BLaER1 treated with 17β-estradiol and CSF1 and Interleukin-3, amounts not matched to agents 10 nM and 100 nM (cell line): ENCODE measurements around the gene TUBB.
A peak's percentile ranks its signal among the peaks of the same experiment; 100 is the strongest.

ENCODE experiments used
- H3K27ac ChIP-seq, 11 experiments: shearing (Covaris generic); formaldehyde crosslinking; 2 replicates each; pipeline ENCODE4 v1.8.1; 2022
- H3K27me3 ChIP-seq, 11 experiments: shearing (Covaris generic); formaldehyde crosslinking; 2 replicates each; pipeline ENCODE4 v1.8.1; 2022
- H3K36me3 ChIP-seq, 11 experiments: shearing (Covaris generic); formaldehyde crosslinking; 2 replicates each; pipeline ENCODE4 v1.8.1; 2022
- H3K4me1 ChIP-seq, 10 experiments: shearing (Covaris generic); formaldehyde crosslinking; 2 replicates each; pipeline ENCODE4 v1.8.1; 2022
- H3K4me2 ChIP-seq, 11 experiments: shearing (Covaris generic); formaldehyde crosslinking; 2 replicates each; pipeline ENCODE4 v1.8.1; 2022
- H3K4me3 ChIP-seq, 10 experiments: shearing (Covaris generic); formaldehyde crosslinking; 2 replicates each; pipeline ENCODE4 v1.8.1; 2022
- H3K9ac ChIP-seq, 11 experiments: shearing (Covaris generic); formaldehyde crosslinking; 2 replicates each; pipeline ENCODE4 v1.8.1; 2022
- H3K9me3 ChIP-seq, 11 experiments: shearing (Covaris generic); formaldehyde crosslinking; replicated peaks in 1 of 11; 2 replicates each; pipeline ENCODE4 v1.8.1; 2022
- H4K20me1 ChIP-seq, 11 experiments: shearing (Covaris generic); formaldehyde crosslinking; 2 replicates each; pipeline ENCODE4 v1.8.1; 2022
- Cebpa-rat ChIP-seq, 11 experiments: shearing (Covaris generic); IDR thresholded peaks; 2 replicates each; pipeline ENCODE4 v1.8.1; 2022

The TUBB gene

GRCh38 chr6:30681766-30682142 lies 38.4 kb upstream of the TUBB start:
- Histone ChIP-seq H3K36me3 (peaks cover 50 to 81% (median 78%) of the 10 kb centered on the region in 11 experiments), H3K9ac (peak overlapping the region; percentile 91 to 100 (median 99)), H3K27ac (peak overlapping the region; percentile 78 to 100 (median 99)), H3K4me1 (peaks cover 20 to 50% (median 45%) of the 10 kb centered on the region in 10 experiments), H3K4me3 (peak overlapping the region; percentile 83 to 100 (median 96)), H3K4me2 (peak overlapping the region; percentile 90 to 100 (median 98)), H3K9me3 (no peaks in the 10 kb centered on the region), H4K20me1 (peaks cover 67 to 91% (median 82%) of the 10 kb centered on the region in 11 experiments), H3K27me3 (no peaks in the 10 kb centered on the region)
- TF ChIP-seq Cebpa-rat (IDR thresholded peaks at IDR 0.05): no peak

- Histone ChIP-seq H3K27me3 (no peaks in the 10 kb centered on the region), H3K36me3 (peaks cover 43 to 74% (median 71%) of the 10 kb centered on the region in 11 experiments), H3K4me3 (peak overlapping the region; percentile 83 to 100 (median 96)), H3K4me2 (peak overlapping the region; percentile 90 to 100 (median 98)), H3K4me1 (peaks cover 15 to 44% (median 38%) of the 10 kb centered on the region in 10 experiments), H3K27ac (peak overlapping the region; percentile 78 to 100 (median 99)), H3K9ac (peak overlapping the region; percentile 91 to 100 (median 99)), H3K9me3 (no peaks in the 10 kb centered on the region), H4K20me1 (peaks cover 60 to 85% (median 75%) of the 10 kb centered on the region in 11 experiments)
- TF ChIP-seq Cebpa-rat (IDR thresholded peaks at IDR 0.05): no peak
These were observed 37.7 kb upstream of the TUBB start for GRCh38 chr6:30682143-30683117.

- Histone ChIP-seq H3K4me1 (peaks cover 5 to 40% (median 30%) of the 10 kb centered on the region in 10 experiments), H3K9ac (peak overlapping the region; percentile 91 to 100 (median 99)), H4K20me1 (peaks cover 51 to 75% (median 66%) of the 10 kb centered on the region in 11 experiments), H3K4me2 (peak overlapping the region; percentile 89 to 100 (median 95)), H3K9me3 (no peaks in the 10 kb centered on the region), H3K4me3 (peak overlapping the region; percentile 83 to 100 (median 96)), H3K27ac (peak overlapping the region; percentile 78 to 100 (median 99)), H3K27me3 (no peaks in the 10 kb centered on the region), H3K36me3 (peaks cover 34 to 65% (median 61%) of the 10 kb centered on the region in 11 experiments)
- no peak for TF ChIP-seq Cebpa-rat (IDR thresholded peaks at IDR 0.05)
These were observed 36.8 kb upstream of the TUBB start for GRCh38 chr6:30683183-30683979.

GRCh38 chr6:30683980-30684338 lies 36.2 kb upstream of the TUBB start:
- peaks cover 29 to 59% (median 56%) of the 10 kb centered on the region in 11 experiments; a peak in 20 of 22 replicates for H3K36me3 ChIP-seq
- H3K27ac ChIP-seq: peak overlapping the region; percentile 78 to 100 (median 99)
- H3K27me3 ChIP-seq: no peaks in the 10 kb centered on the region
- peak overlapping the region; percentile 89 to 100 (median 95) for H3K4me2 ChIP-seq
- peaks cover 6 to 41% (median 29%) of the 10 kb centered on the region in 10 experiments for H3K4me1 ChIP-seq
- H3K9ac ChIP-seq: peak overlapping the region; percentile 91 to 100 (median 99)
- H3K4me3 ChIP-seq: peak overlapping the region; percentile 83 to 100 (median 96)
- no peak for TF ChIP-seq Cebpa-rat (IDR thresholded peaks at IDR 0.05)
- peaks cover 45 to 69% (median 60%) of the 10 kb centered on the region in 11 experiments for H4K20me1 ChIP-seq
- H3K9me3 ChIP-seq: no peaks in the 10 kb centered on the region

- peak overlapping the region; percentile 91 to 100 (median 99) for H3K9ac ChIP-seq
- peak overlapping the region; percentile 91 to 100 (median 99) for H3K27ac ChIP-seq
- no peak for TF ChIP-seq Cebpa-rat (IDR thresholded peaks at IDR 0.05)
- H3K4me1 ChIP-seq: peaks cover 12 to 45% (median 32%) of the 10 kb centered on the region in 10 experiments
- H3K9me3 ChIP-seq: no peaks in the 10 kb centered on the region
- peaks cover 39 to 63% (median 54%) of the 10 kb centered on the region in 11 experiments for H4K20me1 ChIP-seq
- H3K27me3 ChIP-seq: no peaks in the 10 kb centered on the region
- H3K4me3 ChIP-seq: peak overlapping the region; percentile 83 to 100 (median 96)
- peak overlapping the region; percentile 90 to 100 (median 95) for H3K4me2 ChIP-seq
- H3K36me3 ChIP-seq: peaks cover 28 to 56% (median 51%) of the 10 kb centered on the region in 11 experiments; a peak in 20 of 22 replicates
These were observed 35.6 kb upstream of the TUBB start for GRCh38 chr6:30684386-30685156.

GRCh38 chr6:30685157-30686008 lies 34.8 kb upstream of the TUBB start:
- Histone ChIP-seq H3K9me3 (no peaks in the 10 kb centered on the region), H4K20me1 (peaks cover 31 to 55% (median 46%) of the 10 kb centered on the region in 11 experiments), H3K4me3 (peak overlapping the region; percentile 83 to 100 (median 96)), H3K9ac (peak overlapping the region; percentile 91 to 100 (median 99)), H3K27ac (peak overlapping the region; percentile 91 to 100 (median 99)), H3K4me2 (peak overlapping the region; percentile 75 to 100 (median 93)), H3K4me1 (peaks cover 20 to 45% (median 32%) of the 10 kb centered on the region in 10 experiments), H3K36me3 (peaks cover 20 to 48% (median 43%) of the 10 kb centered on the region in 11 experiments; a peak in 20 of 22 replicates), H3K27me3 (no peaks in the 10 kb centered on the region)
- no peak for TF ChIP-seq Cebpa-rat (IDR thresholded peaks at IDR 0.05)
